ENCODE results near the gene DNAH1.

- TF ChIP-seq, protein P1, sequence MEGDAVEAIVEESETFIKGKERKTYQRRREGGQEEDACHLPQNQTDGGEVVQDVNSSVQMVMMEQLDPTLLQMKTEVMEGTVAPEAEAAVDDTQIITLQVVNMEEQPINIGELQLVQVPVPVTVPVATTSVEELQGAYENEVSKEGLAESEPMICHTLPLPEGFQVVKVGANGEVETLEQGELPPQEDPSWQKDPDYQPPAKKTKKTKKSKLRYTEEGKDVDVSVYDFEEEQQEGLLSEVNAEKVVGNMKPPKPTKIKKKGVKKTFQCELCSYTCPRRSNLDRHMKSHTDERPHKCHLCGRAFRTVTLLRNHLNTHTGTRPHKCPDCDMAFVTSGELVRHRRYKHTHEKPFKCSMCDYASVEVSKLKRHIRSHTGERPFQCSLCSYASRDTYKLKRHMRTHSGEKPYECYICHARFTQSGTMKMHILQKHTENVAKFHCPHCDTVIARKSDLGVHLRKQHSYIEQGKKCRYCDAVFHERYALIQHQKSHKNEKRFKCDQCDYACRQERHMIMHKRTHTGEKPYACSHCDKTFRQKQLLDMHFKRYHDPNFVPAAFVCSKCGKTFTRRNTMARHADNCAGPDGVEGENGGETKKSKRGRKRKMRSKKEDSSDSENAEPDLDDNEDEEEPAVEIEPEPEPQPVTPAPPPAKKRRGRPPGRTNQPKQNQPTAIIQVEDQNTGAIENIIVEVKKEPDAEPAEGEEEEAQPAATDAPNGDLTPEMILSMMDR (IDR thresholded peaks at IDR 0.05) = no peak
- TF ChIP-seq POLR2A (IDR thresholded peaks at IDR 0.05) = no peak
Measured at GRCh38 chr3:52361454-52361853, 45.3 kb downstream of the DNAH1 start.

Data from Peyer's patch (tissue), 4 donors.